Endothelial cell (in vitro differentiated cells): ENCODE data around the gene SATB2. TPM values are rescaled to one million over a fixed set of nuclear protein-coding genes. Genes with fewer than 3 reads are reported as not detected.

Experiments used
- DNase-seq: peaks from one replicate; pipeline ENCODE4 v3.0.0; 2021; ENCODE audit warnings: low spot score
- H3K27ac Mint-ChIP-seq: one replicate; pipeline ENCODE4 v1.8.0; 2021; ENCODE audit warnings: mixed read lengths, inconsistent platforms; ENCODE audit not compliant: unreplicated experiment
- H3K27me3 Mint-ChIP-seq: one replicate; pipeline ENCODE4 v1.8.0; 2021; ENCODE audit warnings: mild to moderate bottlenecking, moderate library complexity, mixed read lengths, inconsistent platforms; ENCODE audit not compliant: unreplicated experiment
- H3K36me3 Mint-ChIP-seq: one replicate; pipeline ENCODE4 v1.8.0; 2021; ENCODE audit warnings: mild to moderate bottlenecking, low read depth, mixed read lengths, inconsistent platforms; ENCODE audit not compliant: unreplicated experiment
- H3K4me1 Mint-ChIP-seq: one replicate; pipeline ENCODE4 v1.8.0; 2021; ENCODE audit warnings: mild to moderate bottlenecking, mixed read lengths, inconsistent platforms; ENCODE audit not compliant: unreplicated experiment
- H3K4me3 Mint-ChIP-seq: one replicate; pipeline ENCODE4 v1.8.0; 2021; ENCODE audit warnings: mild to moderate bottlenecking, mixed read lengths, inconsistent platforms; ENCODE audit not compliant: unreplicated experiment
- H3K9me3 Mint-ChIP-seq: one replicate; pipeline ENCODE4 v1.8.0; 2021; ENCODE audit warnings: mixed read lengths, inconsistent platforms; ENCODE audit not compliant: unreplicated experiment
- CTCF ChIP-seq: fragments of 200-600 bp; sonication (generic); IDR thresholded peaks from one replicate; pipeline ENCODE4 v1.5.0; 2021; ENCODE audit warnings: antibody characterized with exemption; ENCODE audit not compliant: unreplicated experiment
- total RNA-seq: library from RNA; stranded (reverse); fragmentation: NEBNext Ultra II Directional; extraction: Animal tissue kit (Norgen Biotek cat#: 25700); gene quantifications from one replicate; pipeline ENCODE4 v1.2.1, GENCODE V29; 2021; ENCODE audit not compliant: unreplicated experiment

SATB2 gene
- total RNA-seq, 1 donor from 2014 or later, result 3.8 TPM

- no peak for DNase-seq
- no peaks in the 10 kb centered on the region for H3K4me1 Mint-ChIP-seq
- no peaks in the 10 kb centered on the region for H3K36me3 Mint-ChIP-seq
- H3K9me3 Mint-ChIP-seq, result no peaks in the 10 kb centered on the region
- no peak overlapping the region for H3K4me3 Mint-ChIP-seq
- no peak overlapping the region for H3K27ac Mint-ChIP-seq
- TF ChIP-seq CTCF, result no peak
- H3K27me3 Mint-ChIP-seq, result no peaks in the 10 kb centered on the region
Observed at GRCh38 chr2:199443589-199444130, 14.1 kb downstream of the SATB2 start.

GRCh38 chr2:199442173-199442572, 15.6 kb downstream of the SATB2 start:
- no peak for DNase-seq
- no peaks in the 10 kb centered on the region for H3K4me1 Mint-ChIP-seq
- H3K36me3 Mint-ChIP-seq, result no peaks in the 10 kb centered on the region
- H3K27me3 Mint-ChIP-seq, result no peaks in the 10 kb centered on the region
- TF ChIP-seq CTCF, result no peak
- no peak overlapping the region for H3K4me3 Mint-ChIP-seq
- no peaks in the 10 kb centered on the region for H3K9me3 Mint-ChIP-seq
- no peak overlapping the region for H3K27ac Mint-ChIP-seq

GRCh38 chr2:199441759-199442158, 16.0 kb downstream of the SATB2 start:
- Mint-ChIP-seq H3K4me1 (no peaks in the 10 kb centered on the region), H3K27ac (no peak overlapping the region)

GRCh38 chr2:199440118-199440517, 17.6 kb downstream of the SATB2 start:
- H3K9me3 Mint-ChIP-seq, result no peaks in the 10 kb centered on the region
- H3K4me3 Mint-ChIP-seq, result no peak overlapping the region
- no peaks in the 10 kb centered on the region for H3K36me3 Mint-ChIP-seq
- TF ChIP-seq CTCF, result no peak
- no peaks in the 10 kb centered on the region for H3K27me3 Mint-ChIP-seq
- H3K4me1 Mint-ChIP-seq, result no peaks in the 10 kb centered on the region
- no peak for DNase-seq
- no peak overlapping the region for H3K27ac Mint-ChIP-seq

More at GRCh38 chr2:199441759-199442158, 16.0 kb downstream of the SATB2 start:
- DNase-seq, result no peak
- Mint-ChIP-seq H3K27me3 (no peaks in the 10 kb centered on the region), H3K36me3 (no peaks in the 10 kb centered on the region), H3K4me3 (no peak overlapping the region), H3K9me3 (no peaks in the 10 kb centered on the region)
- no peak for TF ChIP-seq CTCF

- H3K27ac Mint-ChIP-seq, result no peak overlapping the region
- no peak for TF ChIP-seq CTCF
- no peaks in the 10 kb centered on the region for H3K27me3 Mint-ChIP-seq
- no peak for DNase-seq
- H3K36me3 Mint-ChIP-seq, result no peaks in the 10 kb centered on the region
- no peaks in the 10 kb centered on the region for H3K9me3 Mint-ChIP-seq
- H3K4me3 Mint-ChIP-seq, result no peak overlapping the region
- H3K4me1 Mint-ChIP-seq, result no peaks in the 10 kb centered on the region
Observed at GRCh38 chr2:199439542-199439941, 18.2 kb downstream of the SATB2 start.
